AG20443 (cell line): ENCODE results near the gene FMN1.

Source experiments
- DNase-seq: peaks from one replicate; pipeline ENCODE4 v3.0.0; 2012; ENCODE audit warnings: low spot score, mixed read lengths

The FMN1 gene

GRCh38 chr15:33194704-33195670 lies at the start of gene FMN1:
Gene FMN1 (minus strand): TSS chr15:33194714. CDS start chr15:33154914, 39,800 bp downstream.
- DNase-seq: peak; percentile 99

- no peak for DNase-seq
These were observed 49.4 kb upstream of the FMN1 start for GRCh38 chr15:33243869-33244268.

- no peak for DNase-seq
These were observed 48.9 kb upstream of the FMN1 start for GRCh38 chr15:33243393-33243792.

GRCh38 chr15:33242669-33243191 lies 48.2 kb upstream of the FMN1 start:
- peak; percentile 25 for DNase-seq

- DNase-seq: peak; percentile 23
These were observed 47.7 kb upstream of the FMN1 start for GRCh38 chr15:33242165-33242564.

GRCh38 chr15:33236841-33237509 lies 42.5 kb upstream of the FMN1 start:
- DNase-seq: no peak

GRCh38 chr15:33234020-33234461 lies 39.5 kb upstream of the FMN1 start:
- DNase-seq: peak; percentile 46

GRCh38 chr15:33226559-33227181 lies 32.2 kb upstream of the FMN1 start:
- DNase-seq: no peak

GRCh38 chr15:33218071-33218491 lies 23.6 kb upstream of the FMN1 start:
- no peak for DNase-seq

GRCh38 chr15:33215941-33216872 lies 21.7 kb upstream of the FMN1 start:
- peak; percentile 48 for DNase-seq

GRCh38 chr15:33211176-33211808 lies 16.8 kb upstream of the FMN1 start:
- no peak for DNase-seq

GRCh38 chr15:33209575-33210481 lies 15.3 kb upstream of the FMN1 start:
- no peak for DNase-seq

- no peak for DNase-seq
These were observed 13.1 kb upstream of the FMN1 start for GRCh38 chr15:33207646-33208045.

GRCh38 chr15:33206366-33206765 lies 11.9 kb upstream of the FMN1 start:
- DNase-seq: no peak

- no peak for DNase-seq
These were observed 10.4 kb upstream of the FMN1 start for GRCh38 chr15:33204926-33205325.

- DNase-seq: no peak
These were observed 9.6 kb upstream of the FMN1 start for GRCh38 chr15:33204087-33204486.

- peak; percentile 41 for DNase-seq
These were observed 7.1 kb upstream of the FMN1 start for GRCh38 chr15:33201491-33202231.

GRCh38 chr15:33200903-33201302 lies 6.4 kb upstream of the FMN1 start:
- DNase-seq: no peak

GRCh38 chr15:33200444-33200843 lies 5.9 kb upstream of the FMN1 start:
- no peak for DNase-seq
